ENCODE measurements around the gene FNDC10. TPM values are rescaled to one million over a fixed set of nuclear protein-coding genes. Genes with fewer than 3 reads are reported as not detected.
A peak's percentile ranks its signal among the peaks of the same experiment; 100 is the strongest.

Gene FNDC10
- total RNA-seq, 1 experiment from 2014 or later: 15.2 TPM

DNA sequence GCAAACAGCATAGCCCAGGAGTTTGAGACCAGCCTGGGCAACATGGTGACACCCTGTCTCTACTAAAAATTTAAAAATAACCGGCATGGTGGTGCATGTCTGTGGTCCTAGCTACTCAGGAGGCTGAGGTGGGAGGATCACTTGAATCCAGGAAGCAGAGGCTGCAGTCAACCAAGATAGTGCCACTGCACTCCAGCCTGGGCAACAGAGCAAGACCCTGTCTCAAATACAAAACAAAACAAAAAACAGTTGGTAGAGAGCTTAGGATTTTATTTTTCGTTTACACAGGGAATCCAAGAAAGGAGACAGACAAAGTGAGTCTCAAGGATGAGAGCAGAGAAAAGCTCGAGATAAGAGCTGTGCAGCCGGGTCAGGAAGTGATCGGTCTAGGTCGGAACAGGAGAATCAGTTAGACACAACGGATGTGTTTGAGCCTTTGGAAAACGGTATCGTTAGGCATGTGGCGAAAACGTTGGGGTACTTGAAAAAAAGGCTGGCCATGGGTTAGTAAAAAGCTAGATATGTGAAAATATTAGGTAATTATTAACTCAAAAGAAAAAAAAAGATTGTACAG is 13.7 kb upstream of the FNDC10 start:
- Histone ChIP-seq H2BK120ac (ENCODE audit: low read depth, low read length, poor library complexity, severe bottlenecking) (no peak overlapping the region), H3K9ac (ENCODE audit: extremely low read depth, insufficient read length, low read length) (no peak overlapping the region), H4K91ac (ENCODE audit: insufficient read length, low read depth, low read length) (no peak overlapping the region), H3K23ac (ENCODE audit: insufficient read length, low read depth, low read length) (no peak overlapping the region), H4K5ac (ENCODE audit: insufficient read length, low read depth, low read length) (no peak overlapping the region), H3K27ac (ENCODE audit: insufficient read length, low read depth, low read length) (no peak overlapping the region), H2AFZ (ENCODE audit: low read length) (no peak overlapping the region), H3K4ac (ENCODE audit: low read depth, low read length) (no peak overlapping the region), H4K20me1 (ENCODE audit: control insufficient read depth, insufficient read depth, insufficient read length) (no peaks in the 10 kb centered on the region), H3K79me2 (ENCODE audit: insufficient read depth, low read length) (no peaks in the 10 kb centered on the region), H3K9me3 (ENCODE audit: control insufficient read depth, low read depth, low read length) (no peaks in the 10 kb centered on the region), H2BK20ac (ENCODE audit: low read depth, low read length, poor library complexity, severe bottlenecking) (no peak overlapping the region), H2BK15ac (ENCODE audit: low read depth, low read length) (no peak overlapping the region), H3K14ac (ENCODE audit: insufficient read depth, low read length) (no peak overlapping the region), H3K23me2 (ENCODE audit: insufficient read length, low read depth, low read length, poor library complexity, severe bottlenecking) (peaks cover 15% of the 10 kb centered on the region), H3T11ph (ENCODE audit: low read length) (no peak overlapping the region), H3K4me1 (ENCODE audit: insufficient read depth, low read length) (peaks cover 5% of the 10 kb centered on the region; the same call in 1 of the 2 replicates), H3K4me2 (ENCODE audit: insufficient read depth, insufficient read length, low read length) (peak overlapping the region; percentile 62), H2BK5ac (ENCODE audit: insufficient read length, low read length) (no peak overlapping the region), H3K27me3 (ENCODE audit: insufficient read depth, low read length) (no peaks in the 10 kb centered on the region), H3K79me1 (ENCODE audit: insufficient read depth, low read depth, low read length, poor library complexity, severe bottlenecking) (no peaks in the 10 kb centered on the region), H3K56ac (ENCODE audit: insufficient read length, low read depth, low read length) (no peak overlapping the region), H3K18ac (ENCODE audit: insufficient read length, low read depth, low read length) (no peak overlapping the region), H4K8ac (replicated peaks; ENCODE audit: insufficient read length, low read depth, low read length) (no peak overlapping the region), H2BK12ac (ENCODE audit: insufficient read length, low read depth, low read length) (no peak overlapping the region), H2AK5ac (ENCODE audit: insufficient read length, low read length) (no peak overlapping the region)
- WGBS (ENCODE audit: extremely low coverage, insufficient read length, low lambda C conversion rate): no CpG with 5 or more reads among the region's 11 CpGs
- TF ChIP-seq, protein P1, sequence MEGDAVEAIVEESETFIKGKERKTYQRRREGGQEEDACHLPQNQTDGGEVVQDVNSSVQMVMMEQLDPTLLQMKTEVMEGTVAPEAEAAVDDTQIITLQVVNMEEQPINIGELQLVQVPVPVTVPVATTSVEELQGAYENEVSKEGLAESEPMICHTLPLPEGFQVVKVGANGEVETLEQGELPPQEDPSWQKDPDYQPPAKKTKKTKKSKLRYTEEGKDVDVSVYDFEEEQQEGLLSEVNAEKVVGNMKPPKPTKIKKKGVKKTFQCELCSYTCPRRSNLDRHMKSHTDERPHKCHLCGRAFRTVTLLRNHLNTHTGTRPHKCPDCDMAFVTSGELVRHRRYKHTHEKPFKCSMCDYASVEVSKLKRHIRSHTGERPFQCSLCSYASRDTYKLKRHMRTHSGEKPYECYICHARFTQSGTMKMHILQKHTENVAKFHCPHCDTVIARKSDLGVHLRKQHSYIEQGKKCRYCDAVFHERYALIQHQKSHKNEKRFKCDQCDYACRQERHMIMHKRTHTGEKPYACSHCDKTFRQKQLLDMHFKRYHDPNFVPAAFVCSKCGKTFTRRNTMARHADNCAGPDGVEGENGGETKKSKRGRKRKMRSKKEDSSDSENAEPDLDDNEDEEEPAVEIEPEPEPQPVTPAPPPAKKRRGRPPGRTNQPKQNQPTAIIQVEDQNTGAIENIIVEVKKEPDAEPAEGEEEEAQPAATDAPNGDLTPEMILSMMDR (conservative IDR thresholded peaks at IDR 0.05): no peak
- Mint-ChIP-seq H3K4me1 (peaks cover 16 to 19% of the 10 kb centered on the region in 2 experiments), H3K4me3 (peak overlapping the region; percentile 86 to 89), H3K27ac (peak overlapping the region in 1 of 3 experiments; percentile 13; a peak in 1 of 7 replicates), H3K9me3 (no peaks in the 10 kb centered on the region; a peak in 1 of 5 replicates), H3K27me3 (ENCODE audit: low read depth) (peaks cover 2% of the 10 kb centered on the region; the same call in 1 of the 2 replicates), H3K36me3 (ENCODE audit: insufficient read depth in 1 of 3, low read depth in 3 of 3) (peaks cover 0 to 15% (median 6%) of the 10 kb centered on the region in 3 experiments; a peak in 5 of 7 replicates)
- DNase-seq: no peak
